HG03342 (cell line): Measurements from ENCODE around the gene ADCY5.

ENCODE experiments used
- ATAC-seq: cut with Tn5 transposase; IDR thresholded peaks from one replicate; pipeline ENCODE4 v1.9.1; 2021; ENCODE audit warnings: mild to moderate bottlenecking, moderate library complexity; ENCODE audit not compliant: unreplicated experiment

The ADCY5 gene

DNA sequence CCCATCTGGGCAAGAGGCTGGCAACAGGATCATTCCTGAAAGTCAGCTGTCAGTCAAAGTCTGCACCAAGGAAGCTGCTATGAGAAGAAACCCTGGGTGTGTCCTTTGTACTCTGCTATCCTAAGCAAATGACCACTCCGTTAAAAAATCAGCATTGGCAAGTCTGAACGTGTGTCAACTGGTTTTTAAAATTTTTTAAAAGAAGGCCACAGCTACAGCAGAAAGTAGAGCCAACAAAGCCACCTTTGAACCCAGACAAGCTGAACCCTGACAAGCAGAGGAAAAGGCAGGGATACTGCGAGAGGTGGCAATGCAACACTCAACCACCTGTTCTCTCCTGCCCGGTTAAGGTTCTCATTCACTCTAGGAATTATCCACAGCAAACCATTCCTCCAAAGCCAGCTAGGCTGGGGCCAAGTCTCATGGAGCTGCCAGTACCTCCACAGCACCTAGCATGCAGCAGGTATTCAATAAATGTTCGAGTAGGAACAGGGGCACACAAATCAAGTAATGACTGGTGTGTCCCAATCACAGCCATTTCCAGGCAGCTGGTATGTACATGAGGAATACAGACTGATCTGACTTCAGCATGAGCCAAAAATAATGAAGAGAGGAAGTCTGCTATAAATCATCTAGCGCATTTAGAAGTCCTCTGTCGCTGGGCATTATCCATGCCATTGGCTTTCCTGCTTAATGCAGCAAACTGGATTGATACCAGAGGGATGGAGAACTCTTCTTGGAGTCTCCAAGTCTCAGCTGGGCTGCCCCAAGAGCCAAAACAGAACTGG lies 76.0 kb downstream of the ADCY5 start:
- no peak for ATAC-seq

DNA sequence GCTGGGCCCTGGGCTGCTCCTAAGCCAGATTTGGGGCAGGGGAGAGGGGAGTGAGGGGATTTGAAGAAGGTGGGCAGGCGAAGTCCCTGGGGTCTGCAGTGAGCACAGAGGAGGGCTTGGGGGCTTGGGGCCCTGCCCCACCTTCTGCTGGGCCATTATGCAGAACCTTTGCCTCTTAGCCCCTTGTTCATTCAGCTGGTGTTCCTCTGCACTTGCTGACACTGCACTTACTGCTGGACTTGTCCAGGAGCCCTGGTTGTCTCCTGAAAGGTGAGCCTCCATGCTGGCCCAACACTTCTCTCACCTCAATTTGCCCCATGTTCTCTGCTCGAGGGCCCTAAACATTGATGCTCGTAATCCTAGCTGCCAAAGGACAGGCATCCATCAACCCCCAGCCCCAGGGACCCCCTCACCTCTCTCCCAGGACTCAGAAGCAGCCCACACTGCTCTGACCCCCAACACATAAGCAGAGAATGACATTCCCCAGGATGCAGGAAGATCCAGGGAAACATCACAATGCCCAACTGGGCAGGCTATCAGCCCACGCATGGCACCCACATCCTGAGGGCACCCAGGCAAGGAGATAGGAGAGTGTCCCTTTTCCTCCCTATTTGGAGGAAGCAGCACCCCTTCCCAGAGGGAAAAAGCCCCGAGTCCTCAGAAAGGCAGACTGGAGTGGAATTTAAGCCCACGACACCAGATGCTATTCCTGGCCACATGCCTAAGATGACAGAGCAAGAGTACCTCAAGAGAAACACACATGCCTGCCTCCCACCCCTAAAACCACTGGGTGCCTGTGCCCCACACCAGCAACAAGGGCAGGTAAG lies 76.8 kb downstream of the ADCY5 start:
- ATAC-seq = no peak

DNA sequence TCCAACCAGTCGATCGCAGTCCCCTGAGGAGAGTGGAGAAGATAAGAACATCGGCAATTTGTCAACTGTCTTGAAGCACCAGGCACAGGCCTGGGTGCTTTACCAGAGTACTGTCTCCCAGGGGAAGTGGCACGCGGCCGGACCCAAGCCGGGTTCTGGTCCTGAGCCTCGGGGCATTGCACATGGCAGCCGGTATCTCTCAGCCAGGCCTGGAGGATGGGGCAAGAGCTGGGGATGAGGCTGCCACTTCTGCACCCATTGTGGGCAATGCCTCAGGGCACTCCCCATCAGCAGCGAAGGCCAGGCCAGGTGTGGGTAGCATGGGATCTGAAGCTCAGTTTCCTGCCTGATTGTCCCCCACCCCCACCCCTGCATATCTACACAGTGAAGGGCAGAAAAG lies 77.5 kb downstream of the ADCY5 start:
- no peak for ATAC-seq

DNA sequence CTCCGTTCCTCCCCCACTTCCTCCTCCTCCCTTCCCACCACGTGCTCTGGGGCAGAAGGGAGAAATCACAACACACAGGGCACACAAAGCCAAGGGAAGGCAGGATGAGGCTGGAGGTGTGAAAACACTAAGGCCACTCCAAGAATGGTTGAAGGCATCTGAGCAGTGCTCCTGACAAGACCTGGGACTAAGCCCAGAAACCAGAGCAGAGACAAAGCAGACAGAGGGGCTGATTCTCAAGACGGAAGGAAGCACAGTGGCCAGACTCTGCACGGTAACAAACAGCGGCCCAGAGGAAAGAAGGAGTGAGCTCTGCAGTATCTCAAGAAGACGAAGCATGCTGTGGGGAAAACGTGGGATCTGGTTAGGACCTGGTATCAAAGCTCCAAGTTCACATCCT lies 78.1 kb downstream of the ADCY5 start:
- no peak for ATAC-seq

DNA sequence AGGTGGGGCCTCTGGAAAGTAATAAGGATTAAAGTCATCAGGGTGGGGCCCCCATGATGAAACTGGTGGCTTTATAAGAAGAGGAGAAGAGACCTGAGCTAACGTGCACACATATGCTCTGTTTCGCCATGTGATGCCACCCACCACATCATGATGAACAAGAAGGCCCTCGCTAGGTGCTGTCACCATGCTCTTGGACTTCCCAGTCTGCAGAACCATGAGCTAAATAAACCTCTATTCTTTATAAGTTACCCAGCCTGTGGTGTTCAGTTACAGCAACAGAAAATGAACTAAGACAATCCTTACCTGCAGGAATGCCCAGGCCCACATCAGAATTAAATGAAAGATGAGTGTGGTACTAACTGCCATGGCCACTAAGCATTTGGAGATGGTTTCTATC lies 79.8 kb downstream of the ADCY5 start:
- ATAC-seq = no peak

DNA sequence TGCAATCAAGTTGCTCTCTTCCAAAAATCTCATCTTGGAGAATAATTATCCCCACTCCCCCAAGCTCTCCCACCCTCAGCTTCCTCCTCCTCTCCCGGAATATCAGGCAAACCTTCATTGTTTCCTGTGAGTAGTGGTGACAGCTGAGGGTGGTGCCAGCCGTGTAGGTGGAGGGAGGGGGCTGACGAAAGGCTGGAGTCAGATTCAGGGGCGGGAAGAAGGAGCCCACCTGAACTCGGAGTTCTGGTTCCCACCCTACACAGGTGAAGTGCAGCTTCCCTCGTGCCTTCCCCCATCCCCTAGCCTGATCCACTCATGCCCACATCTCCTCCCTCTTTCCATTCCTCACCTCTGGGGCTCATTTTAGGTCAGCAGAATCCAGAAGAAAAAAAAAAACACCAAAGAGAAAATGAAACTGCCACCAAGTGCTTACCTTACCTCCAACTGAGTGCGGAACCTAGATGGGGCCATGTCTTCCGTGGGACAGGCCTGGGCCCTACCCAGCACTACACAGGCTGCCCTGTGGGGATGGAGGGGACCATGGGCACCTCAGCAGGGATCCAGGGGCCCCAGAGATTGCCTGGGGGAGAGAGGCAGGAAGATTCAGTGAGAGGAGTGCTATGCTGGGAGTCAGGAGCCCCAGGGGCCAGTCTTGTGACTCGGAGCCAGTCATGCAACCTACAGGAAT lies 81.3 kb downstream of the ADCY5 start:
- ATAC-seq = no peak

DNA sequence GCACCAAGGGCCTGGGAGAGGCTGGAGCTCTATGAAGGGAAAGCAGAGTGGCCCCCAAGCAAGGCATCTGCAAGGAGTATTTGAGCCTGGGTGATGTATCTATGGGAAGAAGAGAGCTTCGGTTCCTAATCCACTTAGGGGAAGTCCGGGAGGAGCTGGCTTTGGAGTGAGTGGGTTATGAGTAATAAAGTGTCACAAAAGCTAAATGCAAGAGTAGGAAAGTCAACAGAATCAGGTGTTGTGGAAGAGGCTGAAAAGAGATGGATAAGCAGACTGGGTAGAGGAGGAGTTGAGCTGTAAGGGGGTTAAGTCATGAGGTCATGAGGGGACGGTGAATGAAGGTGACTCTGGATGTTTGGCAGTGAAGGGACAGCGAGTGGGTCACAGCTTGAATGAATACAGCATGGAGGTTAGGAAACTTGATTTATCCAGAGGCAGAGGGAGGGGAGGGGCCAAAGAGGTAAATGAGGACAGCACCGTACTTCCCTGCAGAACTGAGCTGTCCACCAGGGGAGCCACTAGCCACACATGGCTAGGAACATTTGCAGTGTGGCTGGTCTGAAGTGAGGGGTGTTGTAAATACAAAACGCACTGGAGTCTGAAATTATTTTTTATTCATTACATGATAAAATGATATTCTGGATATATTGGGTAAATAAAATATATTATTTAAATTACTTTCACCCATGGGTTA lies 83.3 kb downstream of the ADCY5 start:
- ATAC-seq = no peak

DNA sequence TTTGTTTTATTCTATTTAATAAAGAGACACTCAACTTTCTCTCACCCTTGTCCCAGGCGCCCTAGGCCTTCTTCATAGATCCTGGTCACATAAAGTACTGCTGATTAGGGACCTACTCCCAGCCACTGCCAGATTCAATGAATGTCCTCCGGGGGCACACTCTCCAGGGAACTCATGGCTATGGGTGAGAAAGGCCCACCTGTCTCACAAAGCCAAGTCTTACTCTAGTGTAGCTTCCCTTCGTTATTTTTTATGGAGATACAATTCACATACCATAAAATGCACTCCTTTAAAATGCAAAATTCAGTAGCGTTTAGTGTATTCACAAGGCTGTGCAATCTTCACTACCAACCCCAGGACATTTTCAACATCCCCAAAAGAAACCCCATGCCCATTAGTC lies 87.8 kb downstream of the ADCY5 start:
- ATAC-seq = no peak

DNA sequence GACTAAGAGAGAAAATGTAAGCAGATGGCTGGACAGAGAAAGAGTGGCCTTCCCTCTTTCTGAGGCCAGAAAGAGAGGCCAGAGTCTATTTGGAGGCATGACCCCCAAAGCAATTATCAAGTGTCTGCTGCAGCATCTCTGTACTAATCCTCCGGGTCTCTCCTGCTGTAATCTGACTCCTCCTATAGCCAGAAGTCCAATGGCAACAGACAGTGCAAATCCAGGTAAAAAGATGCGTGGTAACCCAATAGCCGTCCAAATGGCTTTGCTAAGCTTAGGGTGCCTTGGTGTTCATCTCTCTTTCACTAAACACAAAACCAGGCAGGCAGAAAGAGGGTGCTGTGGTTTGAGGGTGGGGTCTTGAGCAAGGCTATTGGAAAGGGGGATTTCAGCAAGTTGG lies 91.6 kb downstream of the ADCY5 start:
- no peak for ATAC-seq

DNA sequence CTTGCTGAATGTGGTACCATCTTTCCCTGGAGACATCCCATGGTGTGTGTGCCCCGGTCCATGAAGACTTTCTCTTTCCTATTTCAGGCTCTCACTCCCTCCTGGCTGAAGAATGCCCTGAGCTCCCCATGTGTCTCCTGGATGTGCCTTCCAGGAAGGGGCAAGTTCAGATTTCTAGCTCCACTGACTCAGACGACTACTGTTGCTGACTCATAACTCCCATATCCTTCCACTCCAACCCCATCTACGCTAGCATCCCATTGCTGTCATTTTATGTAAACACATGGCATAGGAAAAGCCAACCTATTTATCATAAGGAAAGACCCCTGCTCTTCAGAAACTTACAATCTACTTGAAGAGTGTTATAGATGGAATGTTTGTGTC lies 95.0 kb downstream of the ADCY5 start:
- ATAC-seq = no peak

DNA sequence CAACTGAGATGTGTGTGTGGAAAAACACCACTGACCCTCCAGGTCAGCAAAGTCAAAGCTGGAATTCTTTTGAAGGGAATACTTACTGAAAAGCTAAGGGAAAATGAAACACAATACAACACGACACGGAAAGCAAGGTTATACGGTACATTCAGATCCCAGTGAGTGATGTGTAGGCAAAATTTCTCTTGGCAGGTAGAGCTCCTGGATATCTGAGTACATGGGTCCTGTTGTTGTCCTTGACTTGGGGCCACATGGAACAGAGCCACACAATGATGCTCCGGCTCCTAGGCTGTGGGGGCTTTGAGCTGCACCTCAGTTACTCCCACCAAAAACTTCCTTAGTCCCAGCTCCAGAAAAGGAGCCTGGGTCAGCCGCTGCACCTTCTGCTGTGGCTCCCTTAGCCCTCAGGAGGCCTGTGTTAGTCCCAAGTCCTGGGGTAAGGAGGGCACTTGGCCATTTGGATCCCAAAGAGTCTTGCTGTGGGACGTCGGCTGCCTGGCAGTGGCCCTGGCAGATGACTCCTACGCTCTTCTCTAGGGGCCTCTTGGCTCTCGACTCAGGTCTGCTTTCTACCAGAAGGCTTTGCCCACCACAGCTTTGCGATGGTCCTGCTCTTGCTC lies 95.6 kb downstream of the ADCY5 start:
- no peak for ATAC-seq

DNA sequence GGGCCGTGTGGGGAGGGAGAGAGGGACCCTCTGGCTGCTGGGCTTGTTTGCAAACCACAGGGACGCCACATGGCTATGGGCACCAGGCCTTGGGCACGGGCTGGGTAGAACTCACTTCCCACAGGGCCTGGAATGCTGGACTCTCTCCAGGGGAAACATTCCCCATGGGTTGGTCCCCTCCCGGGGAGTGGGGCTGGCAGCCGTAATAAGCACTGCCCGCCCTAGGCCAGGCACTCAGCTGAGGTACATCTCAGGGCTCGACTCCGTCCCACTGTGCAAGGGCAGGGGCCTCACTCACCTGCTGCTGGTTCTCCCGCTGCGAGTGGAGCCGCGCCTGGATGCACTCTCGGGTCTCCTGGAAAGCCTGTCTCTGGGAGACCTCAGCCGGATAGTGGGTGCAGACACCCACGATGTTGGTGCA lies 96.7 kb downstream of the ADCY5 start:
- ATAC-seq = no peak

DNA sequence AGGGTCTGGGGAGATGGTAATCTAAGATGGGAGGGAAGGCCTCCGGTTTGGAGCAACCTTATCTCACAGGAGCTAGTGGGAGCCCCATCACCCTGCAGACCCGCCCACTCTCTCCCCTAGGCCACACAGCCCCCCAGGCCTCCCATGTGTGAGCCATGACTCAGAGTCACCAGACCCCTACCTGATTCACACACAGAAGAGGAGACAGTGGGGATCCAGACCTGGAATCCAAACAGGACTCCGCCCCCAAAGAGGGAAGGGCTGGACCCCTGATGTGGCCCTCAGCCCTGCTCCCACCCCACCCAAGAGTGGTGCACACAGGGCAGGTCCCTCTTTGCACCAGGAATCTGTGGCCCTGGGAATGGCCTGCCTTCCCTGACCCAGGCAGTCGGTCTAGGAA lies 97.4 kb downstream of the ADCY5 start:
- ATAC-seq = no peak

DNA sequence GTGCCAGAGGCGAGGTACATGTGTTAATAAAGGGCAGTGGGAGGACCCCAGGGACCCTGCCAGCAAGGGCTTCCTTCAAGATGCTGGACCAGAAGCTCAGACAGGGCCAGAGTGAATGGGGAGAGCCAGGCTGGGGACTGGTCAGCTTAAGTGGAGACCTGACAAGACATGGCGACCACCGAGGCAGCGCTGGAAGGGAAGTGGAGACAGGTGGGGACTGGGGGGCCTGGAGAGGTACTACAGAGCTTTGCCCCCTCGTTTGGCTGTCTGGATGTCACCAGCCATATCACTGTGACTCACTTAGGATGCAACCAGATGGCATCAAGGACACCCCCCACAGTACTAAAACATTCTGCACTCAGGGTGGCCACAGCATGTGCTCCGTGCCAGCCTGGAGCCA lies 97.9 kb downstream of the ADCY5 start:
- no peak for ATAC-seq

DNA sequence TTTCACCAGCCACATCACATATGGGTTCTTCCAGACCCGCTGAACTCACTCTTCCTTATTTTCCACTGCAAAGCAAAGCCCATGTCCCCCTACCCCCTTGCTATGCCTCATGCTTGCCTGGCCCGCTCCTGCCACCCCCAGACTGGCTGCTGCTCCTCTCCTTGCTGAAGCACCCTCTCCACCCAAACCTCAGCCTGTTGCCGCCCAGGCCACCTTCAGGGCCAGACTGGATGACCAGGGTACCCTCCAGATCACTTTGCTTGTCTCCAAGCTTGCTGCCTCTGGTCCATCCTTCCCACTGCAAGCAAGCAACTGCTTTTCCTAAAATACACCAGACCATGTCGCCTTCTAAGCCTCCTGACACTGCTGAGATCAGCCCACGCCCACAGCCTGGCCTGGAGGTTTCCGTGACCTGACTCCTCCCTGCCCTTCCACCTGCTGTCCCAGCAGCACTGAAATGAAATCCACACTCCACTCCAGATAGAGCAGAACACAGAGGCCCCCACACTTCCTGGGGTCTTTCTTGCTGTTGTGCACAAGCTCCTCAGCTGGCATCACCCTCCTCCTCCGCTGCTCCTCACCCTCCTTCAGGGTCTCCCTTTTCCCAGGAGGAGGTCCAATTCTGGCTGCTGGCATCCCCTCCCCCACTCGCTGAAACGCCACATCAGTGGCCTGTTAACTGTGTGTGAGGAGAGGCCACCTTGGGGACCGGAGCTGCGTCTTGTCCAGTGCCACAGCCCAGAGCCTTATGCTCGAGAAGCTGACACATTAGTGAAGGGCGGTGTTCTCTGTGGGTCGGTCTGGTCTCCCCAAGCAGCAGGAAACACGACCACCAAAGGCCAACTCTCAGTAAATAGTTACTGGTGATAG lies 99.1 kb downstream of the ADCY5 start:
- ATAC-seq = no peak

DNA sequence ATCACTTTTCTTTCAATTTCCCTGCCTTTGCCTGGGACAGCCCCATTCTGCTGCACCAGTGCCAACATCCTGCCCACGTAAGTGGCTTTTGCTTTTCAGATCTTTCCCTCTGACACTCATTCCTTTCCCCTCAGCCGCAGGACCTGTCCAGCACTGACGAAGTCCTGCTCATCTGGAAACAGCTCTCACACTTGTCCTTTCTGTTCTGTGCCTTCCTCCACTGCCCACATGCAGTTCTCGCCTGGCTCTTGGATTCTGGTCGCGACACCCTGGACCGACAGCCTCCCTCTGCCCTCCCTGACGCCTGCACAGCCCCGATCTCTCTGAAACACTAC lies 99.7 kb downstream of the ADCY5 start:
- no peak for ATAC-seq

DNA sequence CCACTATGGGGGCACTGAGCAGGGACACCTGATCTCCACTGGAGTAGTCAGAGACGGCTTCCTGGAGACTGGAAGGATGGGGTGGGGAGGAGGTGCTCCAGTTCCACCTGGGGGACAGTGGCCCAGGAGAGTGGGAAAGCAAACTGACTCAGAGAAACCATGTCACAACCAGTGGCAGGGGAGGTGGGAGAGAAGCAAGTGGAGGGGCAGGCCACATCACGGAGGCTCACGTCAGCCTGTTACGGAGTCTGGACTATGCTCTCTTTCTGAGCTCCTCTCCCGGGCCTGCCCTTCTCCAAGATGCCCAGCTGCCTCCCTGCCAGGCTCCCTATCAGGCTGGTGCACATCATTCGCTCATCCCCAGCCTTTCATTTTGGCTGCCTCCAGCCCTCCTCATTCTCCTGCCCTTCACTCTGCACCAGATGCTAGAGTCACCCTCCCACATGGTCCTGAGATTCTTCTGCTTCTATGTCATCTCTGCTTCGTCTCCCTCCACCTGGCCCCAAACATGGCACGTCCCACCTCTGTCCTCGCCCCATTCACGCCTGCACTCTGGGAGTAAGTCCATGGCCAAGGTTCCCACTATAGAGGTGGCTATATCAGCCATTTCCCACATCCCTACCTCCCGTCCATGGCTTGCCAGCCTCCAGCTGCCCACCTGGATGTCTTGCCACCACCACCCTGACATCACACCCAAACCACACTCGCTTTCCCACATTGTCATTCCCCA lies 100.3 kb downstream of the ADCY5 start:
- ATAC-seq = no peak

DNA sequence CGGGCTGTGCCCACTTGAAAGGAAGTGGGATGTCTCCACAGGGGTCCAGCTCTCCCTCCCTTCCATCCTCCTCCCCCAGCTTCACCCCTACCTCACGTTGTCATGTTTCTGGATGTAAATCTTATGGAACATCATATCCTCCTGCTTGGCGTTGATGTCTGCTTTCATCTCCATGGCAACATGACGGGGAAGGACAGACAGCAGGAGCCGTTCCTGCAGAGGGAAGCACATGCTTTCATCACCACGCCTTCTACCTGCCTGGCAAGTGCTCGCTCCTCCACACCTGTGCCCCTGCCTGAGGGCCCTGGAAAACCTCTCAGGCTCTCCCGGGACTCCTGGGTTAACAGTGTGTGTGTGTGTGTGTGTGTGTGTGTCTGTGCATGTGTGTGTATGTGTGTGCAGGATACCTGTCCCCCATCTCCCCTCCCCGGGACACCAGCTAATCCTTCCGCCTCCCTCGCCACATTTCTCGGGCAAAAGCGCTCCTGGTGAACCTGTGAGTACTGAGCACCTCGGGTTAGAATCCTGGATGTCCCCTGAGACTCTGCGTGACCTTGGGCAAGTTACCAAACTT lies 101.1 kb downstream of the ADCY5 start:
- no peak for ATAC-seq

DNA sequence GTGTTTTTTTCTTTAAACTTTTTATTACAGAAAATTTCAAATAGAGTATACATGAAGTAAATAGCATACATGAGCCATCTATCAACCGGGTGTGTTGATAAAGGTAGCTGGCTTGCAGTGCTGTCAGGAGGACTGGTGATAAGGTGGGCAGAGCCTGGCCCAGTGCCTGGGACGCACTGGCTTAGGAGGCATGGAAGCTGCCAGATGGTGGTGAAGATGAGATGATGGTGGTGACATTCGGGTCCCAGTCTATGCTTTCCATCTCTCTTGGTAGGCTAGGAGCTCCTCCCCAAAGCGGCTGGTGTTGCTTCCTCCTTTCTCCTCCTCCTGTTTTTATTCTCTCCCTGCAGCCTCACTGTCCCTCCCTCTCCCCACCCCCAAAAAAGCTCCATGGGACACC lies 101.7 kb downstream of the ADCY5 start:
- ATAC-seq = no peak
